ENCODE measurements around the gene CDK5RAP3.

The CDK5RAP3 gene

DNA sequence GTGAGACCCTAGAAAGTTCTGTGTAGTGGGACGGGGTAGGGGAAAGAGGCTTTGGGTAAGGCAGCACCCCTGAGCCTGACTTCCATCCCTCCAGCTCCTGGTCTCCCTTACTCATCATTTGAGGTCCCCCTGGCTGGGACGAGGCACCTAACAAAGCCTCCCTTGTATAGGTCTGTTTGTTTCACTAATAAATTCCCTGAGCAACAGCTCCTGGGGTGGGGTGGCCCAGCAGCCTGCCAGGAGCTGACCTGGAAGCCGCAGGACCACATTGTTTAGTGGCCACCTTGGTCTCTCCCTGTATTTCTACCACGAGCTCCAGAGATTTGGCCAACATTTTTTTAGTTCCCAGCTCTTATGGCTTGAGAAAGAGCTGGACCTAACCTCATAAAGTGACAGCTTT, 20.5 kb upstream of the CDK5RAP3 start:
- Histone ChIP-seq H3K27me3 (replicated peaks; ENCODE audit: control insufficient read depth, insufficient read depth, low read length) (no peaks in the 10 kb centered on the region), H3K4me3 (replicated peaks; ENCODE audit: low read depth, low read length) (no peak overlapping the region), H3K36me3 (ENCODE audit: control insufficient read depth, insufficient read depth, low read length) (peaks cover 17% of the 10 kb centered on the region)
- no peak for DNase-seq (ENCODE audit: extremely low read depth, insufficient read length)
- TF ChIP-seq, protein P1, sequence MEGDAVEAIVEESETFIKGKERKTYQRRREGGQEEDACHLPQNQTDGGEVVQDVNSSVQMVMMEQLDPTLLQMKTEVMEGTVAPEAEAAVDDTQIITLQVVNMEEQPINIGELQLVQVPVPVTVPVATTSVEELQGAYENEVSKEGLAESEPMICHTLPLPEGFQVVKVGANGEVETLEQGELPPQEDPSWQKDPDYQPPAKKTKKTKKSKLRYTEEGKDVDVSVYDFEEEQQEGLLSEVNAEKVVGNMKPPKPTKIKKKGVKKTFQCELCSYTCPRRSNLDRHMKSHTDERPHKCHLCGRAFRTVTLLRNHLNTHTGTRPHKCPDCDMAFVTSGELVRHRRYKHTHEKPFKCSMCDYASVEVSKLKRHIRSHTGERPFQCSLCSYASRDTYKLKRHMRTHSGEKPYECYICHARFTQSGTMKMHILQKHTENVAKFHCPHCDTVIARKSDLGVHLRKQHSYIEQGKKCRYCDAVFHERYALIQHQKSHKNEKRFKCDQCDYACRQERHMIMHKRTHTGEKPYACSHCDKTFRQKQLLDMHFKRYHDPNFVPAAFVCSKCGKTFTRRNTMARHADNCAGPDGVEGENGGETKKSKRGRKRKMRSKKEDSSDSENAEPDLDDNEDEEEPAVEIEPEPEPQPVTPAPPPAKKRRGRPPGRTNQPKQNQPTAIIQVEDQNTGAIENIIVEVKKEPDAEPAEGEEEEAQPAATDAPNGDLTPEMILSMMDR (IDR thresholded peaks at IDR 0.05; ENCODE audit: insufficient read depth, low read length, poor library complexity, severe bottlenecking), result no peak

DNA sequence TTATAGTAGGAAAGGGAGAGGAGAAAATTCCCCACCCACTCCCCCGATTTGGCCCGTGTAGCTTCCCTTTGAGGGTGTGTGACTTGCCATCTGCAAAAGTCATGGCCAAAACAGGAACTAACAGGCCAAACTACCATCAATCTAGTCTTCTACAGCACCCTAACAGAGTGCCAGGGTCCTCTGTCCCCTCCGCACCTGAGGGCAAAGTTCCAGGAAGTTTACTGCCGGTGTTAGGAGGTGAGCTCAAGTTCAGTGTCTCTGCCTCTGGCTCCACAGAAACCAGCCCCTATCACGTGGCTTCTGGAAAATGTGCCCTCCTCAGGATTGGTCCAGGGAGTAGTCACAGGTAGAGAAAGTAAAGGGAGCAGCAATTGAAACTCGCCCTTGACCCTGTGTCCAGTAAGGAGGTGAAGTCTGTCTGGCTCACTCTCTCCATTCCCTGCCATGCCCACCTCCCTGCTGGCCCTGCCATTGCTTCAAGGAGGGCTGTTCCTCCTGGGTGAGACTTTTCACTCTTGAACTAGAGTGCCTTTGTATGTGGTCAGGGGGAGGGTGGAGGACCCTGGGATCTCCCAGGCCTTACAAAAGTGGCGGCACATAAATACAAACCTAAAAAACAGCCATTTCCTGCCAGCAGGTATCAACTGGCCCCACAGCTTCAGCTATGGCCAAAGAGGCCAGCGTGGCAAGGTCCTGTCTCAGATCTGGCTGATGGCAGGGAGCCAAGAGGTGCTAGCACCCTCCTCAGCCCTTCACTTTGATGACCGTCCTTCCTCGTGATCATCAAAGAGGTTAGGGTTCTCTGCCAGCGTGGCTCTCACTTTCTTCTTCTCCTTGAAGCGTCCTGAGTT, 18.5 kb upstream of the CDK5RAP3 start:
- TF ChIP-seq, protein P1 (IDR thresholded peaks at IDR 0.05; ENCODE audit: insufficient read depth, low read length, poor library complexity, severe bottlenecking), result no peak

DNA sequence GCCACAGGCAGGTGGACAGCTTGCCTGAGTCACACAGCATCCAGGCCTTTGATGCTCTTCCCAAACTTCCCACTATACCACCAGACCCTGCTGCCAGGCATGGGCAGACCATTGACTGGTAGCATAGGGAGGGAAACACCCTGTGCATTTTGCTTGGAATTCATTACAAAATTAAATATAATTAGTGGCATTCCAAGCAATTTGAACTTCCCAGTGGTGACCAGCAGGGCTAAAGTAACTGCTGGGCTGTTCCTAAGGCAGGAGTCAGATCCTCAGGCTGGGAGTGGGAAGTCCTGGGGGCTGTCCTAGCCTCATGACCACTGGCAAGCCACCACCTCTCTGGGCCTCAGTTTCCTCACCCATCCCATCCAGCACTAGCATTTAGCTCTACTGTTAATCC, 17.0 kb upstream of the CDK5RAP3 start:
- TF ChIP-seq, protein P1 (IDR thresholded peaks at IDR 0.05; ENCODE audit: insufficient read depth, low read length, poor library complexity, severe bottlenecking), result no peak
- Histone ChIP-seq H3K36me3 (ENCODE audit: control insufficient read depth, insufficient read depth, low read length) (peaks cover 1% of the 10 kb centered on the region), H3K4me3 (replicated peaks; ENCODE audit: low read depth, low read length) (no peak overlapping the region), H3K27me3 (replicated peaks; ENCODE audit: control insufficient read depth, insufficient read depth, low read length) (no peaks in the 10 kb centered on the region)
- no peak for DNase-seq (ENCODE audit: extremely low read depth, insufficient read length)

More for the DNA sequence above, 18.5 kb upstream of the CDK5RAP3 start:
- H3K36me3 ChIP-seq (ENCODE audit: control insufficient read depth, insufficient read depth, low read length), result peaks cover 6% of the 10 kb centered on the region
- DNase-seq (ENCODE audit: extremely low read depth, insufficient read length), result no peak
- H3K27me3 ChIP-seq (replicated peaks; ENCODE audit: control insufficient read depth, insufficient read depth, low read length), result no peaks in the 10 kb centered on the region
- H3K4me3 ChIP-seq (replicated peaks; ENCODE audit: low read depth, low read length), result no peak overlapping the region

DNA sequence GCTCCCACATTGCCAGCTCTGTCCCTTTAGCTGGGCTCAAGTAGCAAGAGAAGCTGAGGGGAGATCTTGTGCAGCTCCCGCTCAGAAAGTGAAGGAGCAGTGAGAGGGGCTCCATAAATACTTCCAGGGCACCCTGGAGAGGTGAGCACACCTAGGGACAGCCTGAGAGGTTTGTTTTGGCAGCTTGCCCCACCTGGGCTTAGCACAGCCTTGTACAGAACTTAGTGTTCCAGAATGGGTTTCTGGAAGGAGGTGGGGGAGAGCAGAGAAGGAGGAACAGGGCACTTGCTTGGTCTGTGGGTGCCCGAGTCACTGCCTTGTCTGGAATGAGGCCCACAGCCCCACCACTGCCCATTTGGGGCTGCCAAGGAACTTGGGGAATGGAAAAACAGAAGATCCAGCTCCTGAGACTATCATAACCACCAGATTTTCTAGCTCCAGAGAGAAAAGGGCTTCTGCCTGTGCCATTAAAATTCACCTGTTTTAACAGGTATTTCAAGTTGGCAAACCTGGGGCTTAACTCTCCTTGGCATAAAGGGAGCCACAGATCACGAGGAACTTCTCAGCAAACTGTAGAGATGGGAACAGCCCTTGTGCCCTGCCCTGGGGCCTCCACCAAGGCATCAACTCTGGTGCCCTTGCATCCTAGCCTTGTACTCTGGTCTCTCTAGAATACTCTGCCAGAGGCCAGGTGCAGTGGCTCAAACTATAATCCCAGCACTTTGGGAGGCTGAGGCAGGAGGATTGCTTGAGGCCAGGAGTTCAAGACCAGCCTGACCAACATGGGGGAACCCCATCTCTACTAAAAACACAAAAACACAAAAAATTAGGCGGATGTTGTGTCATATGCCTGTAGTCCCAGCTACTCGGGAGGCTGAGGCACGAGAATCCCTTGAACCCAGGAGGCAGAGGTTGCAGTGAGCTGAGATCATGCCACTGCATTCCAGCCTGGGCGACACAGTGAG, 15.1 kb upstream of the CDK5RAP3 start:
- Histone ChIP-seq H3K27me3 (replicated peaks; ENCODE audit: control insufficient read depth, insufficient read depth, low read length) (no peaks in the 10 kb centered on the region), H3K4me3 (replicated peaks; ENCODE audit: low read depth, low read length) (no peak overlapping the region), H3K36me3 (ENCODE audit: control insufficient read depth, insufficient read depth, low read length) (peaks cover 1% of the 10 kb centered on the region)
- TF ChIP-seq, protein P1 (IDR thresholded peaks at IDR 0.05; ENCODE audit: insufficient read depth, low read length, poor library complexity, severe bottlenecking), result no peak
- DNase-seq (ENCODE audit: extremely low read depth, insufficient read length), result no peak

DNA sequence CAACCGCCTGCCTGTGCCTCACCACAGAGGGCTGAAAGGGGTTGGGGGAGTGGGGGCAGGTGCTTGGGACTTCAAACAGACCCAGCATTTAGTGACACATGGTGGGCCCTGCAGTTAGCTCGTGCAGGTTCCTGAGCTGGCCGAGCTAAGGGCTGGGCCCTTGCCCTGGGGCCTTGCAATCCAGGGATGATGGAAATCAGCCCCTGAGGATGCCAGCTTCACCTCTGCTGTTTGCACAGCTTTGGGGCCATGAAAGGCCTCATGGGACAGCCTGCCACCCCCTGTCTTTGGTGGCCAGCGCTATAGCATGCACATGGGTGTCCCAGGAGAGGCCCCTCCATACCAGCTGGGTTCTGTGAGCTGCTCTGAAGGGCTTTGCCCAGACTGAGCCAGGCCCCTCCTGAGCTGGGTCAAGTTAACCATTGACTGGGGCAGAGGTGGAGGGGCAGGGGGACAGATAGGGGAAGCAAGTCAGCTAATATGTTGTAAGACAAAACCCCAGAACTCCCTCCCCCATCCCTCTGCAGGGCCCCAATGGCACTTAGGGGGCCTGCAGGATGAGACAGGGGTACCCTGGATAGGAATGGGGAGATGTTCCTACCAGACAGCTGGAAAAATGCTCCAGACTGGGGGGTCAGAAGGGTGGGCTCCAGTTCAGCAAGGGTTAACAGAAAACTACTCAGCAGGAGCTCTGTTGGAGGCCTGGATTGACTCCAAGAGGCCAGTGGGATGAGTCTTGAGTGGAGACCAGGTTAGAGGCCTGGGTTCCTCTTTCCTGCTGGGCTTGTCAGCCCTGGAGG, 13.9 kb upstream of the CDK5RAP3 start:
- Histone ChIP-seq H3K36me3 (ENCODE audit: control insufficient read depth, insufficient read depth, low read length) (peaks cover 1% of the 10 kb centered on the region), H3K27me3 (replicated peaks; ENCODE audit: control insufficient read depth, insufficient read depth, low read length) (no peaks in the 10 kb centered on the region), H3K4me3 (replicated peaks; ENCODE audit: low read depth, low read length) (no peak overlapping the region)
- DNase-seq (ENCODE audit: extremely low read depth, insufficient read length), result no peak
- TF ChIP-seq, protein P1 (IDR thresholded peaks at IDR 0.05; ENCODE audit: insufficient read depth, low read length, poor library complexity, severe bottlenecking), result no peak
